ENCODE measurements around the gene GOLPH3.

GRCh38 chr5:32099486-32100035 lies 74.6 kb downstream of the GOLPH3 start:
- TF ChIP-seq POLR2A (IDR thresholded peaks at IDR 0.05) (no peak), CTCF (IDR thresholded peaks at IDR 0.05) (no peak)
